Keratinocyte (primary cell): ENCODE results near the gene DDX47. TPM values are rescaled to one million over a fixed set of nuclear protein-coding genes. Genes with fewer than 3 reads are reported as not detected.

ENCODE experiments used
- DNase-seq: peaks from one replicate; pipeline ENCODE4 v3.0.0-alpha.2; 2011; ENCODE audit warnings: low read depth, missing footprints, low spot score
- FAIRE-seq: peaks from 2 replicates; lab custom pipeline; 2011; peaks lifted over from hg19 to GRCh38; lab: Jason Lieb, UNC
- H2AFZ ChIP-seq: 2 replicates; pipeline ENCODE4 v1.6.0; 2012; ENCODE audit warnings: low read length, control low read depth, inconsistent platforms; ENCODE audit not compliant: control insufficient read depth
- H3K27ac ChIP-seq: 2 replicates; pipeline ENCODE4 v1.5.1; 2011; ENCODE audit warnings: low read length; ENCODE audit not compliant: control insufficient read depth, insufficient read depth
- H3K27me3 ChIP-seq: 3 replicates; pipeline ENCODE4 v1.6.0; 2011; ENCODE audit warnings: low read length; ENCODE audit not compliant: control insufficient read depth, insufficient read depth; ENCODE audit errors: extremely low read depth
- H3K36me3 ChIP-seq, 2 experiments: 2 replicates in 1 of 2; 3 replicates in 1 of 2; pipeline ENCODE4 v1.5.1; 2011; ENCODE audit warnings: low read length in 2 of 2, mild to moderate bottlenecking in 1 of 2; ENCODE audit not compliant: control insufficient read depth in 2 of 2, insufficient read depth in 2 of 2; ENCODE audit errors: extremely low read depth in 1 of 2
- H3K4me1 ChIP-seq: 3 replicates; pipeline ENCODE4 v1.5.1; 2011; ENCODE audit warnings: low read length; ENCODE audit not compliant: control insufficient read depth, insufficient read depth; ENCODE audit errors: extremely low read depth
- H3K4me2 ChIP-seq: 3 replicates; pipeline ENCODE4 v1.6.0; 2011; ENCODE audit warnings: low read depth, low read length; ENCODE audit not compliant: control insufficient read depth, insufficient read depth; ENCODE audit errors: extremely low read depth
- H3K4me3 ChIP-seq, 3 experiments: fragments of 200-600 bp in 1 of 3; sonication (generic) in 1 of 3; 2 replicates in 2 of 3; 3 replicates in 1 of 3; pipeline ENCODE4 v1.5.1; 2011 to 2016; ENCODE audit warnings: low read length in 3 of 3, mild to moderate bottlenecking in 3 of 3, control low read depth in 2 of 3, inconsistent platforms in 1 of 3, low read depth in 1 of 3, mixed read lengths in 1 of 3, mixed run types in 1 of 3, moderate library complexity in 1 of 3; ENCODE audit not compliant: control insufficient read depth in 2 of 3, insufficient read depth in 2 of 3; ENCODE audit errors: extremely low read depth in 1 of 3
- H3K79me2 ChIP-seq: 2 replicates; pipeline ENCODE4 v1.6.0; 2012; ENCODE audit warnings: low read length; ENCODE audit not compliant: control insufficient read depth, insufficient read depth
- H3K9ac ChIP-seq: 3 replicates; pipeline ENCODE4 v1.6.0; 2011; ENCODE audit warnings: low read length; ENCODE audit not compliant: control insufficient read depth, insufficient read depth; ENCODE audit errors: extremely low read depth
- H3K9me1 ChIP-seq: 3 replicates; pipeline ENCODE4 v1.6.0; 2011; ENCODE audit warnings: low read length; ENCODE audit not compliant: control insufficient read depth, insufficient read depth; ENCODE audit errors: extremely low read depth
- H3K9me3 ChIP-seq: 2 replicates; pipeline ENCODE4 v1.5.1; 2012; ENCODE audit warnings: low read depth, low read length; ENCODE audit not compliant: control insufficient read depth
- H4K20me1 ChIP-seq: 3 replicates; pipeline ENCODE4 v1.6.0; 2011; ENCODE audit warnings: low read length; ENCODE audit not compliant: control insufficient read depth, insufficient read depth; ENCODE audit errors: extremely low read depth
- EZH2 ChIP-seq: IDR thresholded peaks from one replicate; pipeline ENCODE4 v1.6.1; 2012; ENCODE audit warnings: inconsistent platforms, mild to moderate bottlenecking, low read length, moderate library complexity
- dilution Hi-C: fragments of 300-500 bp; cut with MboI; formaldehyde crosslinking; loops from one replicate; pipeline ENCODE4 v1.7.0; 2020; ENCODE audit warnings: low sequenced_read_pairs; ENCODE audit not compliant: extremely low pct_ligation_motif_present
- polyA plus RNA-seq, 5 experiments: library from polyadenylated mRNA; depleted of rRNA in 3 of 5; stranded (reverse) in 3 of 5; stranded (forward) in 1 of 5; unstranded in 1 of 5; fragments of >200 nt; gene quantifications; 1 replicate in 1 of 5; 2 replicates in 3 of 5; 3 replicates in 1 of 5; pipeline versions ENCODE4 v1.2.1 to v1.2.3, GENCODE V29; 2011 to 2012; ENCODE audit warnings: missing spikeins in 2 of 5, low read depth in 1 of 5, low replicate concordance in 1 of 5
- TF ChIP-seq, protein P1 (sequence below), 3 experiments: IDR thresholded peaks in 1 of 3; conservative IDR thresholded peaks in 1 of 3; optimal IDR thresholded peaks in 1 of 3; 2 replicates in 2 of 3; 3 replicates in 1 of 3; pipeline versions ENCODE3 to v1.5.1; 2011; ENCODE audit warnings: low read length in 3 of 3, mild to moderate bottlenecking in 3 of 3, moderate library complexity in 2 of 3, control low read depth in 1 of 3, inconsistent platforms in 1 of 3; ENCODE audit not compliant: insufficient read depth in 2 of 3; ENCODE audit errors: extremely low read depth in 1 of 3

The DDX47 gene
- polyA plus RNA-seq, 1 donor (not counting 4 experiments of a cell fraction or from before 2014, with no cell fraction given), result 90.2 TPM

DNA sequence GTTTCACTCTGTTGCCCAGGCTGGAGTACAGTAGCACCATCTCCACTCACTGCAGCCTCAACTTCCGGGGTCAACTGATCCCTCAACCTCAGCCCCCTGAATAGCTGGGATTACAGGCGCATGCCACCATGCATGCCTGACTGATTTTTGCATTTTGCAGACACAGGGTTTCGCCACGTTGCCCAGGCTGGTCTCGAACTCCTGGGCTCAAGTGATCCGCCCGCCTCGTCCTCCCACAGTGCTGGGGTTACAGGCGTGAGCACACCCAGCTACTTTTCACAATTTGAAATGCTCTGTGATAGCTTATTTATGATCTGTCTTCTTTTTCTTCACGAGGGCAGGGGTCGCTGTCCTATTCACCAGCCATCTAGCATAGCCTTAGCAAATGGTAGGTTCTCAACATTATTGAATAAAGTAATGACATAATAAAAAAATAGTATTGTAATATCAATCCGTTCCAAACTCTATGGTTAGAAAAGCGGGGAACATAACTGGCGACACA lies 477 bp upstream of the DDX47 start:
- dilution Hi-C loops, result no loop called here
- TF ChIP-seq, protein P1, sequence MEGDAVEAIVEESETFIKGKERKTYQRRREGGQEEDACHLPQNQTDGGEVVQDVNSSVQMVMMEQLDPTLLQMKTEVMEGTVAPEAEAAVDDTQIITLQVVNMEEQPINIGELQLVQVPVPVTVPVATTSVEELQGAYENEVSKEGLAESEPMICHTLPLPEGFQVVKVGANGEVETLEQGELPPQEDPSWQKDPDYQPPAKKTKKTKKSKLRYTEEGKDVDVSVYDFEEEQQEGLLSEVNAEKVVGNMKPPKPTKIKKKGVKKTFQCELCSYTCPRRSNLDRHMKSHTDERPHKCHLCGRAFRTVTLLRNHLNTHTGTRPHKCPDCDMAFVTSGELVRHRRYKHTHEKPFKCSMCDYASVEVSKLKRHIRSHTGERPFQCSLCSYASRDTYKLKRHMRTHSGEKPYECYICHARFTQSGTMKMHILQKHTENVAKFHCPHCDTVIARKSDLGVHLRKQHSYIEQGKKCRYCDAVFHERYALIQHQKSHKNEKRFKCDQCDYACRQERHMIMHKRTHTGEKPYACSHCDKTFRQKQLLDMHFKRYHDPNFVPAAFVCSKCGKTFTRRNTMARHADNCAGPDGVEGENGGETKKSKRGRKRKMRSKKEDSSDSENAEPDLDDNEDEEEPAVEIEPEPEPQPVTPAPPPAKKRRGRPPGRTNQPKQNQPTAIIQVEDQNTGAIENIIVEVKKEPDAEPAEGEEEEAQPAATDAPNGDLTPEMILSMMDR (optimal IDR thresholded peaks at IDR 0.05 in 1 of 3, IDR thresholded peaks at IDR 0.05 in 1 of 3, conservative IDR thresholded peaks at IDR 0.05 in 1 of 3; ENCODE audit: extremely low read depth in 1 of 3, insufficient read depth in 2 of 3, low read length in 3 of 3), result no peak
- no peak for TF ChIP-seq EZH2
- H3K9me1 ChIP-seq, result no peaks in the 10 kb centered on the region
- no peaks in the 10 kb centered on the region for H3K9me3 ChIP-seq
- H3K9ac ChIP-seq, result no peak overlapping the region
- no peak for FAIRE-seq
- H3K36me3 ChIP-seq, result peaks cover 3 to 8% of the 10 kb centered on the region in 2 experiments
- no peaks in the 10 kb centered on the region for H4K20me1 ChIP-seq
- no peak overlapping the region for H3K4me2 ChIP-seq
- H3K4me3 ChIP-seq, result no peak overlapping the region
- no peaks in the 10 kb centered on the region for H3K27me3 ChIP-seq
- H3K79me2 ChIP-seq, result peaks cover 45% of the 10 kb centered on the region
- H2AFZ ChIP-seq, result peak overlapping the region; percentile 65
- peaks cover 7% of the 10 kb centered on the region for H3K4me1 ChIP-seq
- H3K27ac ChIP-seq, result peak overlapping the region; percentile 92
- no peak for DNase-seq

- Histone ChIP-seq H3K27me3 (no peaks in the 10 kb centered on the region), H3K4me2 (no peak overlapping the region), H3K4me3 (no peak overlapping the region), H3K79me2 (peaks cover 81% of the 10 kb centered on the region), H3K9me3 (no peaks in the 10 kb centered on the region), H2AFZ (no peak overlapping the region), H4K20me1 (no peaks in the 10 kb centered on the region), H3K9ac (no peak overlapping the region), H3K4me1 (peaks cover 30% of the 10 kb centered on the region), H3K36me3 (peaks cover 7 to 21% of the 10 kb centered on the region in 2 experiments), H3K9me1 (no peaks in the 10 kb centered on the region), H3K27ac (no peak overlapping the region)
- dilution Hi-C loops, result no loop called here
- DNase-seq (no peak), FAIRE-seq (no peak)
- no peak for TF ChIP-seq EZH2
- TF ChIP-seq, protein P1 (optimal IDR thresholded peaks at IDR 0.05 in 1 of 3, IDR thresholded peaks at IDR 0.05 in 1 of 3, conservative IDR thresholded peaks at IDR 0.05 in 1 of 3; ENCODE audit: extremely low read depth in 1 of 3, insufficient read depth in 2 of 3, low read length in 3 of 3), result no peak
These were observed 4.5 kb downstream of the DDX47 start for GRCh38 chr12:12817616-12818015.
